PC-9 (cell line): Measurements from ENCODE around the gene GIMAP2. TPM values are rescaled to one million over a fixed set of nuclear protein-coding genes. Genes with fewer than 3 reads are reported as not detected.

Experiments
- BruUV-seq: library from RNA; stranded (reverse); fragments of 400-500 nt; replicated peaks from 2 replicates; lab custom pipeline; 2021; lab: Mats Ljungman, UMichigan
- CTCF ChIA-PET: fragments of 300-600 bp; sonication (Branson Sonifier 250); formaldehyde crosslinking; loops from one replicate; lab custom pipeline; 2022; ENCODE audit warnings: antibody characterized with exemption; lab: Charles Lee
- POLR2A ChIA-PET: fragments of 300-600 bp; sonication (Branson Sonifier 250); formaldehyde crosslinking; loops from one replicate; lab custom pipeline; 2022; ENCODE audit warnings: antibody characterized with exemption; ENCODE audit not compliant: unreplicated experiment; lab: Charles Lee
- DNase-seq, 2 experiments: peaks; one replicate each; pipeline versions ENCODE4 v3.0.0 to v3.0.0-alpha.2; 2015 to 2022; ENCODE audit warnings: mixed read lengths in 1 of 2
- H2AFZ ChIP-seq: fragments of 200-600 bp; sonication (generic); 2 replicates; pipeline ENCODE4 v1.8.1; 2017; ENCODE audit warnings: antibody characterized with exemption
- H3F3A ChIP-seq: fragments of 200-600 bp; sonication (generic); 2 replicates; pipeline ENCODE4 v1.8.1; 2017; ENCODE audit warnings: antibody characterized with exemption, mild to moderate bottlenecking, low read depth; ENCODE audit not compliant: insufficient read depth
- H3K27ac ChIP-seq: fragments of 200-600 bp; sonication (generic); 2 replicates; pipeline ENCODE4 v1.6.1; 2016; ENCODE audit warnings: mixed run types
- H3K27me3 ChIP-seq: fragments of 200-600 bp; sonication (generic); 2 replicates; pipeline ENCODE4 v1.6.1; 2016; ENCODE audit warnings: low read depth, mixed run types; ENCODE audit not compliant: insufficient read depth
- H3K36me3 ChIP-seq: fragments of 200-600 bp; sonication (generic); 2 replicates; pipeline ENCODE4 v1.6.1; 2016; ENCODE audit warnings: low read depth, mixed run types
- H3K4me1 ChIP-seq: fragments of 200-600 bp; sonication (generic); replicated peaks from 2 replicates; pipeline ENCODE4 v1.6.1; 2016; ENCODE audit warnings: mixed run types; ENCODE audit not compliant: insufficient read depth
- H3K4me2 ChIP-seq: fragments of 200-600 bp; sonication (generic); 2 replicates; pipeline ENCODE4 v1.6.1; 2017; ENCODE audit warnings: mixed run types
- H3K4me3 ChIP-seq: fragments of 200-600 bp; sonication (generic); 2 replicates; pipeline ENCODE4 v1.6.1; 2016; ENCODE audit warnings: mixed run types
- H3K79me2 ChIP-seq: fragments of 200-600 bp; sonication (generic); 2 replicates; pipeline ENCODE4 v1.6.1; 2017; ENCODE audit warnings: low read depth, mixed run types
- H3K9me2 ChIP-seq: fragments of 200-600 bp; sonication (generic); 2 replicates; pipeline ENCODE4 v1.8.1; 2017; ENCODE audit warnings: mild to moderate bottlenecking; ENCODE audit not compliant: insufficient read depth
- H3K9me3 ChIP-seq: fragments of 200-600 bp; sonication (generic); 2 replicates; pipeline ENCODE4 v1.8.1; 2016; ENCODE audit warnings: low read depth; ENCODE audit not compliant: insufficient read depth
- H4K20me1 ChIP-seq: fragments of 200-600 bp; sonication (generic); 2 replicates; pipeline ENCODE4 v1.8.1; 2017; ENCODE audit not compliant: insufficient read depth
- CTCF ChIP-seq: fragments of 200-600 bp; sonication (generic); conservative IDR thresholded peaks from 2 replicates; pipeline ENCODE4 v1.6.1; 2017; ENCODE audit warnings: mixed run types, antibody characterized with exemption, mild to moderate bottlenecking, moderate library complexity
- EZH2 ChIP-seq: fragments of 200-600 bp; sonication (generic); IDR thresholded peaks from 2 replicates; pipeline ENCODE4 v1.8.0; 2017; ENCODE audit warnings: antibody characterized with exemption, low read depth
- intact Hi-C: fragments of 100-400 bp; cut with micrococcal nuclease; formaldehyde crosslinking; loops from one replicate; pipeline ENCODE4 v1.10.0; 2022; ENCODE audit not compliant: unreplicated experiment
- total RNA-seq: library from RNA; stranded (reverse); gene quantifications from 2 replicates; pipeline ENCODE4 v1.2.3, GENCODE V29; 2021

GIMAP2 gene
- total RNA-seq, 1 experiment from 2014 or later: 0.81 TPM

GRCh38 chr7:150722431-150722931 is 37.0 kb downstream of the GIMAP2 start:
- H3K4me2 ChIP-seq: no peak overlapping the region
- intact Hi-C loops: no loop called here
- no peaks in the 10 kb centered on the region for H3K36me3 ChIP-seq
- H3K4me1 ChIP-seq: no peaks in the 10 kb centered on the region
- no peak overlapping the region for H3K27ac ChIP-seq
- no peaks in the 10 kb centered on the region for H4K20me1 ChIP-seq
- no peaks in the 10 kb centered on the region for H3F3A ChIP-seq
- TF ChIP-seq EZH2: no peak
- no peak for TF ChIP-seq CTCF
- no peak for DNase-seq
- POLR2A ChIA-PET: no interaction called here
- no peaks in the 10 kb centered on the region for H3K9me2 ChIP-seq
- BruUV-seq: no TSS peak
- no peaks in the 10 kb centered on the region for H3K79me2 ChIP-seq
- peaks cover 85% of the 10 kb centered on the region for H3K27me3 ChIP-seq
- CTCF ChIA-PET: no interaction called here
- H2AFZ ChIP-seq: no peak overlapping the region
- H3K4me3 ChIP-seq: no peak overlapping the region
- H3K9me3 ChIP-seq: no peaks in the 10 kb centered on the region

DNA sequence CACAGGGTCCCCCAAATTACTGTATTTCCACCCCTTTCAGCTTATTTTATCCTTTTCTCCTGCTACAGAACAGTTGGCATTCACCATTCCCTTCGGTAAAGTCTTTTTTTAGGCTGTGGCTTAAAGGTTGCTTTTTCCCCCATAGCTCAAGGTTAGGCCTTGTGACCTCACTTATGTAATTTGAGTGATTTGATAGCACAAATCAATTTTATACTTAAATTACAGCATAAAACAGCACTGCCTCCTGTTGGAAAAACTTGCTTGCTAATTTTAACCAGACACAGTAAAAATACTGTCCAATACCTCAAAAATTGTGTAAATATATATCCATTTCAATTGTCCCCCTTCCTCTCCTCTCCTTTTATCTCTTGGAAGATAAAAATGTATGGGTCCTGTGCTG is 38.0 kb downstream of the GIMAP2 start:
- Histone ChIP-seq H3K9me2 (no peaks in the 10 kb centered on the region), H3K36me3 (no peaks in the 10 kb centered on the region), H3K79me2 (no peaks in the 10 kb centered on the region), H3K4me2 (no peak overlapping the region), H2AFZ (no peak overlapping the region), H3K27me3 (peaks cover 77% of the 10 kb centered on the region), H3F3A (no peaks in the 10 kb centered on the region), H3K27ac (no peak overlapping the region), H4K20me1 (no peaks in the 10 kb centered on the region), H3K9me3 (no peaks in the 10 kb centered on the region), H3K4me1 (no peaks in the 10 kb centered on the region), H3K4me3 (no peak overlapping the region)
- no peak for TF ChIP-seq EZH2
- ChIA-PET CTCF (no interaction called here), POLR2A (no interaction called here)
- no TSS peak for BruUV-seq
- no peak for DNase-seq
- intact Hi-C loops: no loop called here

DNA sequence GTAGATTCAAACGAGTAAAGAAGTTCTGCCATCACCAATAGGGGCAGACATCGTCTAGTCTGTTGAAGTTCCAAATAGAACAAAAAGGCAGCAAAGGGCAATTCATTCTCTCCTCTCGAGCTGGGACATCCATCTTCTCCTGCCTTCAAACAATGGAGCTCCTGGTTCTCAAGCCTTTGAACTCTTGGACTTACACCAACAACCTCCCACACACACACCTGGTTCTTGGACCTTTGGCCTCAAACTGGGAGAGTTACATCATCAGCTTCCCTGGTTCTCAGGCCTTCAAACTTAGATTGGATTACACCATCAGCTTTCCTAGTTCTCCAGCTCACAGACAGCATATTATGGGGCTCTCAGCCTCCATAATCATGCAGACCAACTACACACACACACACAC is 41.9 kb downstream of the GIMAP2 start:
- Histone ChIP-seq H4K20me1 (no peaks in the 10 kb centered on the region), H3F3A (no peaks in the 10 kb centered on the region), H3K4me2 (no peak overlapping the region), H3K79me2 (no peaks in the 10 kb centered on the region), H3K27me3 (peaks cover 45% of the 10 kb centered on the region), H3K36me3 (no peaks in the 10 kb centered on the region), H3K27ac (no peak overlapping the region), H3K4me3 (no peak overlapping the region), H2AFZ (no peak overlapping the region), H3K9me3 (no peaks in the 10 kb centered on the region), H3K9me2 (no peaks in the 10 kb centered on the region), H3K4me1 (no peaks in the 10 kb centered on the region)
- no TSS peak for BruUV-seq
- intact Hi-C loops: no loop called here
- DNase-seq: no peak
- ChIA-PET POLR2A (no interaction called here), CTCF (no interaction called here)
- TF ChIP-seq CTCF (no peak), EZH2 (no peak)

DNA sequence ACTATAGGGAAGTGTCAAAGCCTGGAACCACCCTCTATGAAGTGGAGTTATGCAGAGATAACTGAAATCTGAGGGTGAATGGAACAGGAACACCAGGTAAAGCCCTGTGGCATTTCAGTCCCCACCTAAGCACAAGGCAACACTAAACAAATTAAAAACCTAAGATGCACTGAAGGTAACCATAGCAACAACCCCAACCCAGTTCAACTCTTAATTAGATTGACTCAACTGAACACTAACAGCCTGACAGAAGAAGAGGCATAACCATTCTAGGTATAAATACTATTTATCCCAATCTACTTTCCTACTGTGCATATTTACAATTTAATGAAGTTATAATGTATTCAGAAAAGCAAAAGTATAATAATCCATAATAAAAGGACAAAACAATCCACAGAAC is 42.5 kb downstream of the GIMAP2 start:
- Histone ChIP-seq H2AFZ (no peak overlapping the region), H3K79me2 (no peaks in the 10 kb centered on the region), H3K36me3 (no peaks in the 10 kb centered on the region), H3K4me1 (no peaks in the 10 kb centered on the region), H3K27me3 (peaks cover 39% of the 10 kb centered on the region; the same call in 1 of the 2 replicates), H3K4me2 (no peak overlapping the region), H3K4me3 (no peak overlapping the region), H4K20me1 (no peaks in the 10 kb centered on the region), H3K27ac (no peak overlapping the region), H3K9me2 (no peaks in the 10 kb centered on the region), H3F3A (no peaks in the 10 kb centered on the region), H3K9me3 (no peaks in the 10 kb centered on the region)
- intact Hi-C loops: no loop called here
- BruUV-seq: no TSS peak
- TF ChIP-seq EZH2 (no peak), CTCF (no peak)
- no peak for DNase-seq
- POLR2A ChIA-PET: no interaction called here
- CTCF ChIA-PET: no interaction called here
